Measurements from ENCODE around the gene COL17A1.

Gene COL17A1

DNA sequence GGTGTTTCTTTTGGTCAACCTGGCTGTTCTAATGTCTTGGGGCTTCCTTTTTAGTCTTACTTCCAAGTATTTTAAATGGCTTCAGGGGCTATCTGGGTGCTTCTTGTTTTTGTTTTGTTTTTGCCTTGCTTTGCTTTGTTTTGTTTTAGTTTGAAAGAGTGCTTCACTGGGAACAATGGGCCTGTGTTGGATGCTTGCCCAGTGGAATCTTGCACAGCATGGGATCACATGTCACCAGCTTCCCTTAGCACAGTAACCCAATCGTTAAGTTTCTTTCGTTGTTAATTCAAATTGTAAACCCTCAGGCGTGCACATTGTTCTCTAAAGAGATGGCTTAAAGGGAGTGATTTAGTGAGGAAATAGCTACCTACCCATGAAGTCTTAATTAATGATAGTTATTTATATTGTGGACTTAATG, 8.9 kb downstream of the COL17A1 start:
- WGBS: 47% methylated on average over 3 of the region's 3 CpGs
- Histone ChIP-seq H3K4me3 (ENCODE audit: insufficient read depth in 1 of 2, low read depth in 1 of 2, low read length in 2 of 2) (no peak overlapping the region), H2AK5ac (ENCODE audit: low read length, severe bottlenecking) (no peak overlapping the region), H2BK12ac (ENCODE audit: low read length in 2 of 2) (no peak overlapping the region), H3K27me3 (ENCODE audit: control insufficient read depth in 1 of 2, insufficient read depth in 1 of 2, low read length in 2 of 2) (peaks cover 0 to 10% of the 10 kb centered on the region in 2 experiments), H3K4me1 (ENCODE audit: control insufficient read depth, insufficient read depth, low read depth, low read length) (peaks cover 6% of the 10 kb centered on the region), H3K4me2 (ENCODE audit: low read length, poor library complexity, severe bottlenecking) (no peak overlapping the region), H3K4ac (ENCODE audit: low read depth in 1 of 2, low read length in 2 of 2) (no peak overlapping the region), H3K79me1 (replicated peaks; ENCODE audit: low read length, poor library complexity, severe bottlenecking) (no peaks in the 10 kb centered on the region), H3K9me3 (ENCODE audit: control insufficient read depth, low read length) (no peaks in the 10 kb centered on the region), H2BK120ac (ENCODE audit: low read depth, low read length) (no peak overlapping the region), H3K18ac (ENCODE audit: low read depth in 1 of 2, low read length in 2 of 2) (no peak overlapping the region), H2BK15ac (ENCODE audit: low read depth, poor library complexity, severe bottlenecking) (no peak overlapping the region), H4K91ac (ENCODE audit: low read length) (no peak overlapping the region), H2AFZ (ENCODE audit: low read depth, low read length) (no peak overlapping the region), H2BK5ac (ENCODE audit: low read depth, low read length, poor library complexity, severe bottlenecking) (no peak overlapping the region), H3K36me3 (ENCODE audit: control insufficient read depth in 1 of 2, insufficient read depth in 2 of 2, low read depth in 1 of 2, low read length in 2 of 2) (no peaks in the 10 kb centered on the region), H3K27ac (ENCODE audit: low read length, poor library complexity, severe bottlenecking) (no peak overlapping the region), H3K23ac (ENCODE audit: low read length in 2 of 2) (no peak overlapping the region), H4K8ac (ENCODE audit: low read length) (no peak overlapping the region), H3K14ac (ENCODE audit: low read length in 2 of 2) (no peak overlapping the region), H3K9ac (ENCODE audit: low read length) (no peak overlapping the region)
- DNase-seq: no peak

DNA sequence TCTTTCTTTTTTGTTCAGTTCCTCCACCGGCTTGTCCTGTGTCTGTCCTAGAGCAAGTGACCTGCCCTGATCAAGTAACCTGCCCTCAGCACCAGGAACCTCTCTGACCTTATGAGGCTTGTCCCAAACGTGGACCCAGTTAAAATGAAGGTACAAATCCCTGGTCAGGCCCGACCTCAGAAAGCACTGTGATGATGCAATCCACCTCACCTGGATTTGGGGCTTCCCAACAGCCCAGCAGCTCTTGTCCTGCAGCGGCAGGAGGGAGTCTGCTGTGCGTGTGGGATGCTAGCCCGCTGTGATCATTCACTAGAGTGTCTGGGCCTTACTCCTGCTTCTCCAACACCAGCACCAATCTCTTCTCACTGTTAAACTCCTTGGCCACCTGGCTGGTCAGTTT, 11.2 kb downstream of the COL17A1 start:
- Histone ChIP-seq H3K4me3 (ENCODE audit: insufficient read depth in 1 of 2, low read depth in 1 of 2, low read length in 2 of 2) (no peak overlapping the region), H2BK12ac (ENCODE audit: low read length in 2 of 2) (no peak overlapping the region), H3K4ac (ENCODE audit: low read depth in 1 of 2, low read length in 2 of 2) (no peak overlapping the region), H3K4me2 (ENCODE audit: low read length, poor library complexity, severe bottlenecking) (no peak overlapping the region), H3K4me1 (ENCODE audit: control insufficient read depth, insufficient read depth, low read depth, low read length) (peaks cover 6% of the 10 kb centered on the region), H4K91ac (ENCODE audit: low read length) (no peak overlapping the region), H2BK5ac (ENCODE audit: low read depth, low read length, poor library complexity, severe bottlenecking) (no peak overlapping the region), H3K79me1 (replicated peaks; ENCODE audit: low read length, poor library complexity, severe bottlenecking) (no peaks in the 10 kb centered on the region), H3K36me3 (ENCODE audit: control insufficient read depth in 1 of 2, insufficient read depth in 2 of 2, low read depth in 1 of 2, low read length in 2 of 2) (no peaks in the 10 kb centered on the region), H4K8ac (ENCODE audit: low read length) (no peak overlapping the region), H3K14ac (ENCODE audit: low read length in 2 of 2) (no peak overlapping the region), H2BK15ac (ENCODE audit: low read depth, poor library complexity, severe bottlenecking) (no peak overlapping the region), H3K9ac (ENCODE audit: low read length) (no peak overlapping the region), H2BK120ac (ENCODE audit: low read depth, low read length) (no peak overlapping the region), H3K27me3 (ENCODE audit: control insufficient read depth in 1 of 2, insufficient read depth in 1 of 2, low read length in 2 of 2) (peaks cover 0 to 10% of the 10 kb centered on the region in 2 experiments), H3K18ac (ENCODE audit: low read depth in 1 of 2, low read length in 2 of 2) (no peak overlapping the region), H2AK5ac (ENCODE audit: low read length, severe bottlenecking) (no peak overlapping the region), H3K27ac (ENCODE audit: low read length, poor library complexity, severe bottlenecking) (no peak overlapping the region), H3K23ac (ENCODE audit: low read length in 2 of 2) (no peak overlapping the region), H2AFZ (ENCODE audit: low read depth, low read length) (no peak overlapping the region), H3K9me3 (ENCODE audit: control insufficient read depth, low read length) (no peaks in the 10 kb centered on the region)
- no peak for DNase-seq
- 70% methylated on average over 6 of the region's 6 CpGs for WGBS

DNA sequence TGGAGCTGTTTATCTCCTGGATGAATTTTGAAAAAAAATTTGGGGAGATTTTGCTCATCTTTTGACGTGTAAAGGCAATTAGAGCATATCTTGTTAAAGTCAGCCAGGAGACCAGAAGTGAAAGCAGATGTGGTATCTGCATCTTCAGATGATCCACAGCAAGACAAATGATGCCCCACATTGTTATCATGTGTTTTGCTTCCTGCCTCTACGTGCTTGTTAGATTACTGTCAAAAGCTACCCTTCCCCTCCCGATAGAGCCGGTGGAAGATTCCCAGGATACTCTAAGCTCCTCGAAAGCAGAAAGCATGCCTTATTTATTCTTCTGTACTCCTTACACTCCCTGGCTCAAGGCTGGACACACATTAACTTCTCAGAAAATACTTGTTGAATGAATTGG, 12.9 kb downstream of the COL17A1 start:
- no peak overlapping the region for H3K4me2 ChIP-seq (ENCODE audit: low read length, poor library complexity, severe bottlenecking)
- no peak overlapping the region for H3K14ac ChIP-seq (ENCODE audit: low read length in 2 of 2)

GRCh38 chr10:104069613-104070012, 16.1 kb downstream of the COL17A1 start:
- Histone ChIP-seq H3K4me2 (ENCODE audit: low read length, poor library complexity, severe bottlenecking) (no peak overlapping the region), H3K4me3 (ENCODE audit: insufficient read depth in 1 of 2, low read depth in 1 of 2, low read length in 2 of 2) (no peak overlapping the region), H4K91ac (ENCODE audit: low read length) (no peak overlapping the region), H2BK5ac (ENCODE audit: low read depth, low read length, poor library complexity, severe bottlenecking) (no peak overlapping the region), H2BK120ac (ENCODE audit: low read depth, low read length) (no peak overlapping the region), H3K27me3 (ENCODE audit: control insufficient read depth in 1 of 2, insufficient read depth in 1 of 2, low read length in 2 of 2) (no peaks in the 10 kb centered on the region), H3K9me3 (ENCODE audit: control insufficient read depth, low read length) (no peaks in the 10 kb centered on the region), H2AK5ac (ENCODE audit: low read length, severe bottlenecking) (no peak overlapping the region), H3K36me3 (ENCODE audit: control insufficient read depth in 1 of 2, insufficient read depth in 2 of 2, low read depth in 1 of 2, low read length in 2 of 2) (no peaks in the 10 kb centered on the region), H3K18ac (ENCODE audit: low read depth in 1 of 2, low read length in 2 of 2) (no peak overlapping the region), H2BK15ac (ENCODE audit: low read depth, poor library complexity, severe bottlenecking) (no peak overlapping the region), H3K27ac (ENCODE audit: low read length, poor library complexity, severe bottlenecking) (no peak overlapping the region), H2BK12ac (ENCODE audit: low read length in 2 of 2) (no peak overlapping the region), H3K14ac (ENCODE audit: low read length in 2 of 2) (no peak overlapping the region), H4K8ac (ENCODE audit: low read length) (no peak overlapping the region), H3K79me1 (replicated peaks; ENCODE audit: low read length, poor library complexity, severe bottlenecking) (no peaks in the 10 kb centered on the region), H3K9ac (ENCODE audit: low read length) (no peak overlapping the region), H3K23ac (ENCODE audit: low read length in 2 of 2) (no peak overlapping the region), H2AFZ (ENCODE audit: low read depth, low read length) (no peak overlapping the region), H3K4ac (ENCODE audit: low read depth in 1 of 2, low read length in 2 of 2) (no peak overlapping the region), H3K4me1 (ENCODE audit: control insufficient read depth, insufficient read depth, low read depth, low read length) (peaks cover 3% of the 10 kb centered on the region)
- DNase-seq: no peak
- 23% methylated on average over 6 of the region's 6 CpGs for whole genome bisulfite sequencing

More for the DNA sequence above, 12.9 kb downstream of the COL17A1 start:
- no peak overlapping the region for H2BK15ac ChIP-seq (ENCODE audit: low read depth, poor library complexity, severe bottlenecking)
- 79% methylated on average over 5 of the region's 5 CpGs for WGBS
- no peak overlapping the region for H3K23ac ChIP-seq (ENCODE audit: low read length in 2 of 2)
- H2AFZ ChIP-seq (ENCODE audit: low read depth, low read length): no peak overlapping the region
- no peak overlapping the region for H2BK5ac ChIP-seq (ENCODE audit: low read depth, low read length, poor library complexity, severe bottlenecking)
- no peak overlapping the region for H2BK120ac ChIP-seq (ENCODE audit: low read depth, low read length)
- H3K4me3 ChIP-seq (ENCODE audit: insufficient read depth in 1 of 2, low read depth in 1 of 2, low read length in 2 of 2): no peak overlapping the region
- H3K4me1 ChIP-seq (ENCODE audit: control insufficient read depth, insufficient read depth, low read depth, low read length): peaks cover 6% of the 10 kb centered on the region
- H3K4ac ChIP-seq (ENCODE audit: low read depth in 1 of 2, low read length in 2 of 2): no peak overlapping the region
- peaks cover 0 to 10% of the 10 kb centered on the region in 2 experiments for H3K27me3 ChIP-seq (ENCODE audit: control insufficient read depth in 1 of 2, insufficient read depth in 1 of 2, low read length in 2 of 2)
- DNase-seq: no peak
- H2BK12ac ChIP-seq (ENCODE audit: low read length in 2 of 2): no peak overlapping the region
- H3K9ac ChIP-seq (ENCODE audit: low read length): no peak overlapping the region
- H4K91ac ChIP-seq (ENCODE audit: low read length): no peak overlapping the region
- no peak overlapping the region for H3K18ac ChIP-seq (ENCODE audit: low read depth in 1 of 2, low read length in 2 of 2)
- H3K36me3 ChIP-seq (ENCODE audit: control insufficient read depth in 1 of 2, insufficient read depth in 2 of 2, low read depth in 1 of 2, low read length in 2 of 2): no peaks in the 10 kb centered on the region
- no peaks in the 10 kb centered on the region for H3K9me3 ChIP-seq (ENCODE audit: control insufficient read depth, low read length)
- no peak overlapping the region for H2AK5ac ChIP-seq (ENCODE audit: low read length, severe bottlenecking)
- H3K79me1 ChIP-seq (replicated peaks; ENCODE audit: low read length, poor library complexity, severe bottlenecking): no peaks in the 10 kb centered on the region
- H4K8ac ChIP-seq (ENCODE audit: low read length): no peak overlapping the region
- no peak overlapping the region for H3K27ac ChIP-seq (ENCODE audit: low read length, poor library complexity, severe bottlenecking)
